Kidney epithelial cell (primary cell): ENCODE results near the gene VSTM1. TPM values are rescaled to one million over a fixed set of nuclear protein-coding genes. Genes with fewer than 3 reads are reported as not detected.
A peak's percentile ranks its signal among the peaks of the same experiment; 100 is the strongest.
"Not testable (repeated sequence)": the region's sequence is repeated elsewhere in the genome, so short reads cannot be mapped to it uniquely, and the experiment has no call there.

Experiments
- DNase-seq: peaks from one replicate; pipeline ENCODE4 v3.0.0-alpha.2; 2010; ENCODE audit warnings: low read depth
- H3K27me3 ChIP-seq: 2 replicates; pipeline ENCODE4 v1.6.0; 2011; ENCODE audit warnings: low read length; ENCODE audit not compliant: control insufficient read depth, insufficient read depth
- H3K36me3 ChIP-seq: 2 replicates; pipeline ENCODE4 v1.5.1; 2011; ENCODE audit warnings: low read length; ENCODE audit not compliant: control insufficient read depth, insufficient read depth
- H3K4me3 ChIP-seq: 2 replicates; pipeline ENCODE4 v1.5.1; 2011; ENCODE audit warnings: low read depth, mild to moderate bottlenecking, control low read depth, low read length
- total RNA-seq: library from RNA; depleted of rRNA; stranded (reverse); fragments of >200 nt; gene quantifications from 2 replicates; pipeline ENCODE4 v1.2.3, GENCODE V29; 2015
- TF ChIP-seq, protein P1 (sequence below): IDR thresholded peaks from 2 replicates; pipeline ENCODE4 v1.5.1; 2011; ENCODE audit warnings: mild to moderate bottlenecking, moderate library complexity, low read length, control low read depth, inconsistent platforms; ENCODE audit not compliant: insufficient read depth, poor library complexity, severe bottlenecking

Gene VSTM1
- total RNA-seq, 1 donor from 2014 or later, result not detected

DNA sequence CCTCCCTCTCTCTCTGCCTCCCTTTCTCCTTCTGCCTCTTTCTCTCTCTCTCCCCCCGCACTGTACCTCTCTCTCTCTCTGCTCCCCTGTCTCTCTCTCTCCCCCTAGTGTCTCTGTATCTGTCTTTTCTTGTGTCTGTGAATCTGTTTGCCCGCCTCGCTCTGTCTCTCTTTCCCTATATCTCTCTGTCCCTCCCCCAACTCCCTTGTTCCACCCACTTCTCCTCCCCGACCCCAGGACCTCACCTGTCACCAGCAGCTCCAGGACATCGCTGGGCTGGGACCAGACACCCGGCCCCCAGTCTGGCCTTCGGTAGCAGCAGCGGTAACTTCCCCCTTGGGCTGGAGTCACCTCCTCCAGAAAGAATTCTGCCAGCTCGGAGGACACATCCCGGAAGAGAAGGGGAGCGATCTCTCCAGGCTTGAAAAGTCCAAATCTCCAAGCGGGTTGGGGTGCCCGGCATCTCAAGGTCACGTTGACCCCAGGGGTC is 33.0 kb upstream of the VSTM1 start:
- DNase-seq, result no peak
- TF ChIP-seq, protein P1, sequence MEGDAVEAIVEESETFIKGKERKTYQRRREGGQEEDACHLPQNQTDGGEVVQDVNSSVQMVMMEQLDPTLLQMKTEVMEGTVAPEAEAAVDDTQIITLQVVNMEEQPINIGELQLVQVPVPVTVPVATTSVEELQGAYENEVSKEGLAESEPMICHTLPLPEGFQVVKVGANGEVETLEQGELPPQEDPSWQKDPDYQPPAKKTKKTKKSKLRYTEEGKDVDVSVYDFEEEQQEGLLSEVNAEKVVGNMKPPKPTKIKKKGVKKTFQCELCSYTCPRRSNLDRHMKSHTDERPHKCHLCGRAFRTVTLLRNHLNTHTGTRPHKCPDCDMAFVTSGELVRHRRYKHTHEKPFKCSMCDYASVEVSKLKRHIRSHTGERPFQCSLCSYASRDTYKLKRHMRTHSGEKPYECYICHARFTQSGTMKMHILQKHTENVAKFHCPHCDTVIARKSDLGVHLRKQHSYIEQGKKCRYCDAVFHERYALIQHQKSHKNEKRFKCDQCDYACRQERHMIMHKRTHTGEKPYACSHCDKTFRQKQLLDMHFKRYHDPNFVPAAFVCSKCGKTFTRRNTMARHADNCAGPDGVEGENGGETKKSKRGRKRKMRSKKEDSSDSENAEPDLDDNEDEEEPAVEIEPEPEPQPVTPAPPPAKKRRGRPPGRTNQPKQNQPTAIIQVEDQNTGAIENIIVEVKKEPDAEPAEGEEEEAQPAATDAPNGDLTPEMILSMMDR, result peak; percentile 31
- Histone ChIP-seq H3K4me3 (peak overlapping the region; percentile 11), H3K27me3 (peaks cover 7% of the 10 kb centered on the region), H3K36me3 (no peaks in the 10 kb centered on the region)

DNA sequence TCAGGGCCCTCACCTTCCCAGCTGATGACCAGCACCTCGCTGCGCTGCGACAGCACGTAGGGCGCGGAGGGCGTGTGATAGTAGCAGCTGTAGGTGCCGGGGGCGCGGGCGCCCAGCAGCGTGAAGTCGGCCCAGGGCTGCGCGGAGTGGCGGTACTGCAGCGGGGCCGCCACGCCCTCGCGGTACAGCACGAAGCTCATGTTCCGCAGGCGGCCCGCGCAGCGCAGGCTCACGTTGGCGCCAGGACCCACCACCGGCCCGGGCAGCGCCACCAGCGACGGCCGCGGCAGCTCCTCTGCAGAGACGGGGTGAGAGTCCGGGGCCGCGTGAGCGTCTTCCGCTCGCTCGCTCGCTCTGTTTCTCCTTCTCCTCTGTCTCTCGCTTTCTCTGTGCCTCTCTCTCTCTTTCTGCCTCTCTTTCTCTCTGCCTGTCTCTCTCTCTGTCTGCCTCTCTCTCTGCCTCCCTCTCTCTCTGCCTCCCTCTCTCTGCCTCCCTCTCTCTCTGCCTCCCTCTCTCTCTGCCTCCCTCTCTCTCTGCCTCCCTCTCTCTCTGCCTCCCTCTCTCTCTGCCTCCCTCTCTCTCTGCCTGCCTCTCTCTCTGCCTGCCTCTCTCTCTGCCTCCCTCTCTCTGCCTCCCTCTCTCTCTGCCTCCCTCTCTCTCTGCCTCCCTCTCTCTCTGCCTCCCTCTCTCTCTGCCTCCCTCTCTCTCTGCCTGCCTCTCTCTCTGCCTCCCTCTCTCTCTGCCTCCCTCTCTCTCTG is 32.3 kb upstream of the VSTM1 start:
- H3K27me3 ChIP-seq, DNase-seq, H3K36me3 ChIP-seq: not testable (repeated sequence)
- H3K4me3 ChIP-seq, result peak overlapping the region; percentile 27

DNA sequence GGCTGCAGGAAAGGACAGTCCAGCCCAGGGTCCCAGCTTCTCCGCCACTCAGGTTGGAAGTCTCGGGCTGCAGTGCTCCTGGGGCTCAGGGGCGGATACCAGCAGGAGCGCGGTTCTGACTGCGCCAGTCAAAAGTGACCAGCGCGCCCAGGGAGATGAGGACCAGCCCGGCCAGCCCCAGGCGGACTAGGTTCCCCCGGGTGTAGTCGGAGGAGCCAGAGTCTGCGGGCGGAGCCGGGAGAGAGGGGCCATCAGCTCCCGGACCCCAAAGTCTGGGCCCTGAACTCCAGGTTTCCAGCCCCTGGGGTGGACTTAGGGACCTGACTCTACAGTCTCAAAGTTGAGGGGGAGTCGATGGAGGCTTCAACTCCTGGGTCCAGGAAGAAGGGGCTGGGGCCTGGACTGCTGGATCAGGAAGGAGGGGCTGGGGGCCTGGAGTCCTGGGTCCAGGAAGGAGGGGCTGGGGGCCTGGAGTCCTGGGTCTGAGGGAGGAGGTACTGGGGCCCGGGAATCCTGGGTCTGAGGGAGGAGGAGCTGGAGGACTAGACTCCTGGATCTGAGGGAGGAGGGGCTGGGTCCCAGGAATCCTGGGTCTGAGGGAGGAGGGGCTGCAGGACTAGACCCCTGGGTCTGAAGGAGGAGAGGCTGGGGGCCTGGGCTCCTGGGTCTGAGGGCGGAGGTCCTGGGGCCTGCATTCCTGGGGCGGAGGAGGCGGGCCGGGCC is 31.6 kb upstream of the VSTM1 start:
- peaks cover 7% of the 10 kb centered on the region for H3K27me3 ChIP-seq
- H3K4me3 ChIP-seq, result peak overlapping the region; percentile 27
- TF ChIP-seq, protein P1, result no peak
- DNase-seq, result no peak
- H3K36me3 ChIP-seq, result no peaks in the 10 kb centered on the region

GRCh38 chr19:54094426-54095000 is 30.8 kb upstream of the VSTM1 start:
- Histone ChIP-seq H3K4me3 (no peak overlapping the region), H3K27me3 (peaks cover 7% of the 10 kb centered on the region), H3K36me3 (no peaks in the 10 kb centered on the region)
- no peak for DNase-seq
- TF ChIP-seq, protein P1, result no peak

DNA sequence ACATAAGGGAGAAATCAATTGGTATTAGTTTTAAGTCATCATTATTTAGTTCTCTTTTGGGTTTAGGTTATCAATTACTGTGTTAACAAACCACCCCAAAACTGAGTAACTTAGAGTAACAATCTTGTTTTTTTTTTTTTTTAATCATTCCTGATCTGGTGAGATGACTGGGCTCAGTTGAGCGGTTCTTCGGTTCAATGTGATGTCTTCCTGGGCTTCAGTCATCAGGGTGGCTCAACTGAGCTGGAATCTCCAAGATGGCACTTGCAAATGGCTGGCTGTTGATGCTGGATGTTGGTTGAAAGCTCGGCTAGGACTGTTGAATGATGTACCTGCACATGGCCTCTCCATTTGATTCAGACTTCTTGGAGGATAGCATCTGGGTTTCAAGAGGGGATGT is 20.7 kb upstream of the VSTM1 start:
- no peak for DNase-seq
- TF ChIP-seq, protein P1, result no peak
- Histone ChIP-seq H3K36me3 (no peaks in the 10 kb centered on the region), H3K4me3 (no peak overlapping the region), H3K27me3 (no peaks in the 10 kb centered on the region)

DNA sequence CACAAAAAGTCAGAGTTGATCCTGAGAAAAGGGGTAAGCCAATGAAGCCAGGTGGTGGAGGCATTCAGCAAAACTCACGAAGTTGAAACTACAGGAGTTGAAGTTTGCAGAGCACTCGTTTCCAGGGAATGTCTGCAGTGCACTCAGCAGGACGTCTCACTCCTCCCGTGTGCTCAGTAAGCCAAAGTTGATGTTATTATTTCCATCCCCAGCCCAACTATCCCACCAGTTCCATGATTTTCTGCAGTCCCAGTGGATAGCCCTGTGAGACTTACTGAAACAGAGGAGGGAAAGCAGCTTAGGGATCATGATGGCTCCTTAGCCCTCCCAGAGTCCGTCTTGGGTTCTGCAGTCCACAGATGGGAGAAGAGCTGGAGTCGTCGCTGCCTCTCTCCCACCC is 17.3 kb upstream of the VSTM1 start, which contains the start of gene TARM1:
TARM1 (minus strand) TSS at position 334 of the 400 bp plus-strand sequence; CDS start at position 309, 25 bp downstream.
- TF ChIP-seq, protein P1, result no peak
- no peaks in the 10 kb centered on the region for H3K27me3 ChIP-seq
- DNase-seq, result no peak
- no peak within 1 kb of the TSS for H3K4me3 ChIP-seq
- no peaks in the 10 kb centered on the region for H3K36me3 ChIP-seq
